ENCODE measurements around the gene EFNB2. TPM values are rescaled to one million over a fixed set of nuclear protein-coding genes. Genes with fewer than 3 reads are reported as not detected.

The EFNB2 gene
- total RNA-seq, 2 experiments from 2014 or later: 0.11 to 0.20 TPM

DNA sequence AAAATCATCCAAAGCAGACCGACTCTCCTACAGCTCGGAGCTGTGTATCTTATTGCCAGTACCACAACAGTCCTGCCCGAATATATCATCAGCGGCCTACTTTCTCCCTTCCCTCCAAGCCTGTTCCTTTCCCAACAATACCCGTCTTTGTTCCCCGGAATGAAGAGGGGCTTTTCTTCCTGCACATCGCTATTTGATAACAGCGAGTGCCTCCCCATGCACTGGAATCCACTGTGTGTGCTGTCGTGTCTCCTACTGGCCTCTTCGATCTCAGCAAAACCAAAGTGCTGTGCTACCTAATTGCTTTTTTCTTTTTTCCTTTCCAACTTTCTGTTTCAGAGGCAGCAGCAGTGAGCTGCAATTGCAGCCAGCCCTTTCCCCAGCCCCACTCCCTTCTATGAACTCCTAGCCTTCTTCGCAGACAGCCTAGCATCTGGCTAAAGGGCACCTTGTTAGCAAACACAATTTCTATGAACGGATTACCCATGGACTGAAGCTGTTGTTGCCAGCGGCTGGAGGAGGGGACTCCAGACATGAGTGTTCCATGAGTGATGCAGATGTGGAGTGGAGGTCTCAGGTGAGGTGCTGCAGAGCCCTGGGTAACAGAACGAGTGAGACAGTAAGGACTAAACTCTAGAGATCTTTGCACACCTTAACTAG lies 43.4 kb downstream of the EFNB2 start:
- TF ChIP-seq, protein P1, sequence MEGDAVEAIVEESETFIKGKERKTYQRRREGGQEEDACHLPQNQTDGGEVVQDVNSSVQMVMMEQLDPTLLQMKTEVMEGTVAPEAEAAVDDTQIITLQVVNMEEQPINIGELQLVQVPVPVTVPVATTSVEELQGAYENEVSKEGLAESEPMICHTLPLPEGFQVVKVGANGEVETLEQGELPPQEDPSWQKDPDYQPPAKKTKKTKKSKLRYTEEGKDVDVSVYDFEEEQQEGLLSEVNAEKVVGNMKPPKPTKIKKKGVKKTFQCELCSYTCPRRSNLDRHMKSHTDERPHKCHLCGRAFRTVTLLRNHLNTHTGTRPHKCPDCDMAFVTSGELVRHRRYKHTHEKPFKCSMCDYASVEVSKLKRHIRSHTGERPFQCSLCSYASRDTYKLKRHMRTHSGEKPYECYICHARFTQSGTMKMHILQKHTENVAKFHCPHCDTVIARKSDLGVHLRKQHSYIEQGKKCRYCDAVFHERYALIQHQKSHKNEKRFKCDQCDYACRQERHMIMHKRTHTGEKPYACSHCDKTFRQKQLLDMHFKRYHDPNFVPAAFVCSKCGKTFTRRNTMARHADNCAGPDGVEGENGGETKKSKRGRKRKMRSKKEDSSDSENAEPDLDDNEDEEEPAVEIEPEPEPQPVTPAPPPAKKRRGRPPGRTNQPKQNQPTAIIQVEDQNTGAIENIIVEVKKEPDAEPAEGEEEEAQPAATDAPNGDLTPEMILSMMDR (IDR thresholded peaks at IDR 0.05): no peak
- no peaks in the 10 kb centered on the region for H3K36me3 Mint-ChIP-seq (ENCODE audit: low read depth)
- no peak overlapping the region for H3K4me3 Mint-ChIP-seq
- no peak overlapping the region for H3K27ac Mint-ChIP-seq
- POLR2A ChIA-PET: no interaction called here
- peaks cover 61% of the 10 kb centered on the region for H3K27me3 Mint-ChIP-seq
- no peak for ATAC-seq
- CTCF ChIA-PET: interaction anchor here (2.3 kb wide), 1 partner anchor 12 kb away, joined by 5 read pairs; no protein-coding TSS in a partner anchor
- DNase-seq: no peak
- intact Hi-C loops (cut with micrococcal nuclease): no loop called here
- H3K9me3 Mint-ChIP-seq: no peaks in the 10 kb centered on the region
- peaks cover 14% of the 10 kb centered on the region for H3K4me1 Mint-ChIP-seq (ENCODE audit: low read depth)

DNA sequence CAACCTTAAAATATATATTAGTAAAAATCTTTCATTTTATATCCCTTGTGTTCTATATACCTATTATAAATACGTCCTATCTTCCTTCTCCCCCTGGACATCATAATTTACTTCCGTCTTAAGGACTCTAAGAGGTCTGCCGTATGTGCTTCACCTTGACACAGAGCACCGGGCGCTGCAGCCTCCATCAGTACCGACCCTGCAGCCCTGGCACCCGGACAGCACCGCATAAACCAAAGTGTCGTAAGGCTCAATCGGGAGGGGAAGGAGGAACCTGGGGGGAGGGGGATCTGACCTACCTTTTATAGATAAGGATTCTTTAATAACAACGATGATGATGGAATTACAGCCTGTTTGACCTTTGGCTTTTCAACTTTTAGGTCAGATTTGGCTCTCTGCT lies 44.0 kb downstream of the EFNB2 start:
- no peak for DNase-seq
- CTCF ChIA-PET: interaction anchor here (2.3 kb wide), 1 partner anchor 11 kb away, joined by 5 read pairs; no protein-coding TSS in a partner anchor
- Mint-ChIP-seq H3K27ac (no peak overlapping the region), H3K9me3 (no peaks in the 10 kb centered on the region), H3K27me3 (peaks cover 64% of the 10 kb centered on the region), H3K36me3 (ENCODE audit: low read depth) (no peaks in the 10 kb centered on the region), H3K4me3 (no peak overlapping the region), H3K4me1 (ENCODE audit: low read depth) (peaks cover 14% of the 10 kb centered on the region)
- POLR2A ChIA-PET: no interaction called here
- intact Hi-C loops (cut with micrococcal nuclease): no loop called here
- ATAC-seq: no peak
- TF ChIP-seq, protein P1 (IDR thresholded peaks at IDR 0.05): no peak

DNA sequence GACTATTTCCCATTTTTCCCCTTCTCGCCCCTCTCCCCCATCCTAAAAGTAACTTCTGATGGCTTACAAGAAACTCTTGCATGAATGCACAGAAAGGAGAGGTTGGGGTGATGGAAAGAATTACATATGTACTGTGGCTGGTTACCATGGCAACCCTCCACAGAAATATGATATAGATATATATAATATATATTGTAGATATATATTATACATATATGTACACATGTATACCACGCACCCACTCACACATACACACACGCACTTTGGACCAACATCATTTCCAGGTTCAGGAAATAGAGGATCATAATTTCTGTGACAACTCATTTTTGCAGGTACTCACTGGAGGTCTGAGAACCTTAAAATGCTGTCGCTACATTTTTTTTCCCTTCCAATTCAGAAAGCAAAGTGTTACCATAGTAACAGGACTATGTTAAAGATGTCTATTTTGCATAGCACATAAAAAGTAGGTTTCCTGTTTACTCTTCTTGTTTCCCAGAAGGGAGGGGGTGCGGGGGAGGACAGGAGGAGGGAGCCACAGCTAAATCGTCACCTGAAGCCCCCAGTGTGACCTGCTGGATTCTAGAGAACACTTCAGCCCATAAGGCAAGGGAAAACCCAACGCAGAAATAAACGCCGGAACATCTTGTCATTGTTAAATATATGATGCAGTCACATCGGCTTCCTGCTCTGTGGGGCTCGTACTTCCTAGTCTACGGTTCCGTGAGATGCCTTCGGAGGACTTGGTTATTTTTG lies 44.7 kb downstream of the EFNB2 start:
- intact Hi-C loops (cut with micrococcal nuclease): no loop called here
- peak; percentile 58 for ATAC-seq
- Mint-ChIP-seq H3K27ac (no peak overlapping the region), H3K9me3 (no peaks in the 10 kb centered on the region), H3K36me3 (ENCODE audit: low read depth) (no peaks in the 10 kb centered on the region), H3K4me3 (no peak overlapping the region), H3K27me3 (peaks cover 64% of the 10 kb centered on the region), H3K4me1 (ENCODE audit: low read depth) (peaks cover 14% of the 10 kb centered on the region)
- TF ChIP-seq, protein P1 (IDR thresholded peaks at IDR 0.05): no peak
- ChIA-PET POLR2A (no interaction called here), CTCF (no interaction called here)
- peak; percentile 20 for DNase-seq

DNA sequence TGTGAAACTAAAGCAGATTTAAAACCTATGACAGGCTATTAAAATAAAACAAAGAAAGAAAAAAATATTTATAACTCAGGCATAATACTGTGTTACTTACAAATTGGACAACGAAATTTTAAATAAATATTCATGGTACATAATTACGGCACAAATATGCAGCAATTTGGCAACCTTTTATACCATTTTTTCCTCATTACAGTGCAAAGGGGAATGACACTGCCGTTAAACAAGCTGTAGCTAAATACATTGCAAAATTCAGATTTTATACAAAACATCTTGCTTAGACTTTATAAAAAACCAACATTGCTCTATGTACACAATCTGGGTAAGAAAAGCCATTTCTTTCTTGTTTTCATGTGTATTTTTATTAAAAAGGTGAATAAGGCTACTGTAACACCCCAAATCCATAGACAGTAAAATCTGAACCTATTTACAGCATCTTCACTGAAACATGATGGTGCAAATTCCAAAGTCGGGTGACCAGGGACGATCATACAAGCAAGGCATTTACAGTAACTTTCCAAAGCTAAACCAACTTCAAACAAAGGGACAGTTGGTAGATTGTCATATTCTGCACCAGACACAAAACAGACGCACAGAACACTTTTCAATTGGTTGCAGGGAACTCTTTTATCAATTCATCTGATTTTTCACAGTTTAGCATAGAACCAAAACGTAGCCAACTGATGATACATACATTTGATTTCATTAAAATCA lies 45.5 kb downstream of the EFNB2 start:
- H3K27me3 Mint-ChIP-seq: peaks cover 66% of the 10 kb centered on the region
- H3K9me3 Mint-ChIP-seq: no peaks in the 10 kb centered on the region
- H3K4me1 Mint-ChIP-seq (ENCODE audit: low read depth): peaks cover 14% of the 10 kb centered on the region
- POLR2A ChIA-PET: no interaction called here
- H3K36me3 Mint-ChIP-seq (ENCODE audit: low read depth): no peaks in the 10 kb centered on the region
- DNase-seq (no peak), ATAC-seq (no peak)
- TF ChIP-seq, protein P1 (IDR thresholded peaks at IDR 0.05): no peak
- CTCF ChIA-PET: interaction anchor here (0.6 kb wide), 1 partner anchor 69 kb away, joined by 3 read pairs; no protein-coding TSS in a partner anchor
- intact Hi-C loops (cut with micrococcal nuclease): no loop called here
- H3K27ac Mint-ChIP-seq: no peak overlapping the region
- no peak overlapping the region for H3K4me3 Mint-ChIP-seq

All from activated CD8-positive, alpha-beta T cell treated with anti-CD3 and anti-CD28 coated beads for 36 hours (primary cell).